SKM-1 (cell line): ENCODE results near the gene RXRA.
A peak's percentile ranks its signal among the peaks of the same experiment; 100 is the strongest.

Experiments used
- DNase-seq: peaks from one replicate; lab custom pipeline; 2025; ENCODE audit not compliant: unreplicated experiment; lab: John Stamatoyannopoulos, UW

The RXRA gene

GRCh38 chr9:134442486-134443173 is 116.4 kb downstream of the RXRA start:
- DNase-seq: no peak

DNA sequence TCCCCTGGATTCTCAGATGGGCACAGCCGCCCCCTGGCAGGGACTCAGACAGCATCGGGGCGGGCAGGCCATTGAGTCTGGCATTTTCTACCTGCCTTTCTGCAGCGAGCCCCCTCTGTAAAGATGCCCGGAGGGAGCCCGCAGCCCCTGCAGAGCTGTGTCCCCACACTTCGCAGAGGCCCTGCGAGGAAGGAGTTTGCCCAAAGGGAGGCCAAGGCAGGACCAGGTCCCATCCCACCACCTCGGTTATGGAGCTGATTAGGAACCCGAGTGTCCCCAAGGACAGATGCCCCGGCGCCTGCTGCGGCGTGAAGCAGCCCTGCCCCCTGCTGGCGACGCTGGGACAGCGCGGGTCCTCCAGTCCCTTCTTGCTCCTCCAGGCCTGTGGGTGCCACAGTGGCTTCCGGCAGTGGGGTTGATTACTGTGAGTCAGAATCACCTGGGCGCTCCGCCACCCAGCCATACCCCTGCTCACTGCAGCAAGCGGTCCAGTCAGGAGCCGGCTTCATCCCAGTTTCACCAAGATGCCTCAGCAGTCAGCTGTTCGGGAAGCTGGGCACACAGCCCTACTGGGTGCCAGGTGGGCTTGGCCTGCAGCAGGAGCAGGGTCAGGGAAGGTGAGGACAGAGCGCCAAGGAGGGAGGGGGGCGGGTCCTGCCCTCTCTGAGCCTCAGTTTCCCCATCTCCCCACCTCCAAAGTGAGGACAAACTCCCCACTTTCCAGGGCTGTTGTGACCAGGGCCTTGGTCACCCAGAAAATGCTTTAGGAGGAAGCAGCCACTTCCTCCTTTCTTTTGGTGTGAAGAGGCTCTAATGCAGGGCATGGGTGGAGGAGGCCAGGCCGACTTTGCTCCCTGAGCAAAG is 117.2 kb downstream of the RXRA start:
- DNase-seq: peak; percentile 75

DNA sequence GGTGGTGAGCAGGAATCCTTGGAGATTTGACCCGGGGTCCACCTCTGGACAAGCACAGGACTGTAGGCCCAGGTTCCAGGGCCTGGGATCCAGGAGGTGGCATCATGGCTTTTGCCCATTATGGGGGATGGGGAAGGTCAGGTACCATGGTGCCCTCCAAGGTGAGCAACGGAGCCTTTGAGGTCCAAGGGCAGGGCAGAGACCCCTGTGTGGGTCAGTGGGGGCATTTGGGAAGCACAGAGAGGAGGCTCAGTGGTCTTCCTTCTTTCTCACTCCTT is 117.7 kb downstream of the RXRA start:
- DNase-seq: no peak

GRCh38 chr9:134445000-134445399 is 118.7 kb downstream of the RXRA start:
- no peak for DNase-seq

GRCh38 chr9:134449180-134449916 is 123.1 kb downstream of the RXRA start:
- DNase-seq: peak; percentile 64

GRCh38 chr9:134451700-134452458 is 125.6 kb downstream of the RXRA start:
- no peak for DNase-seq

DNA sequence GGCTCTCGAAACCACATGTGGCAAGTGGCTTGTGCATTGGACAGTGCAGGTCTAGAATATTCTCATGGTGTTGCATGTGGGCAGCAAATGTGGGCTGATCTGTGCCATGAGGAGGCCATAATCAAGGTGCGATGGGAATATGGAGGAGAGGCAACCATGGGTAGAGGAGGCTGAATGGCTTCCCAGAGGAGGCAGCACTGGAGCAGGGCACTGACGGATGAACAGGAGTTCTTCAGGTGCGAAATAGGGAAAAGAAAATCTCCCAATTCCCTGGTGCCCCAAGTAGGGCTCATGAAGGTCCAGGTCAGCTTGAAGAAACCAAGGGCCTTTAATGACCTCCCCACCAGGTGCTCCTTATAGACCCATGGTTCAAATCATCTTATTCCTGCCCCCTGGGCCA is 126.5 kb downstream of the RXRA start:
- DNase-seq: no peak

- no peak for DNase-seq
Measured at GRCh38 chr9:134453776-134454475, 127.7 kb downstream of the RXRA start.

DNA sequence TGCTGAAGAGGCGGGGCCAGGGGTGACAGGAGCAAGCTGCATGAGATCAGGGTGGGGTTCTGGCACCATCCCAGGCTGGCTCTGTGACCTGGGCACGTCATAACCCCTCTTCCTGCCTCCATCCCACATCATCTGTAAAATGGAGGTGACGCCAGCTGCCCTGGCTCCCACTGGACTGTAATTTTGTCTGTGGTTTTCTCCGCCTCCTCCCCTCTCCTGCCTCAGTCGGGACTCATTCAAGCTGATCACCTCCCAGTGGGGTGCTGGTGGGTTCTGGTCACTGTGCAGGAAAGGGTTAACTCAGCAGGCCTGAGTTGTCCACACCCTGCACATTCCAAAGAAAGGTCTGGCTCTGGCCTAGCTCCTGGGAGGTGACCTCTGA is 128.2 kb downstream of the RXRA start:
- no peak for DNase-seq

GRCh38 chr9:134455021-134455471 is 128.8 kb downstream of the RXRA start:
- DNase-seq: no peak

GRCh38 chr9:134455537-134455933 is 129.3 kb downstream of the RXRA start:
- DNase-seq: no peak

DNA sequence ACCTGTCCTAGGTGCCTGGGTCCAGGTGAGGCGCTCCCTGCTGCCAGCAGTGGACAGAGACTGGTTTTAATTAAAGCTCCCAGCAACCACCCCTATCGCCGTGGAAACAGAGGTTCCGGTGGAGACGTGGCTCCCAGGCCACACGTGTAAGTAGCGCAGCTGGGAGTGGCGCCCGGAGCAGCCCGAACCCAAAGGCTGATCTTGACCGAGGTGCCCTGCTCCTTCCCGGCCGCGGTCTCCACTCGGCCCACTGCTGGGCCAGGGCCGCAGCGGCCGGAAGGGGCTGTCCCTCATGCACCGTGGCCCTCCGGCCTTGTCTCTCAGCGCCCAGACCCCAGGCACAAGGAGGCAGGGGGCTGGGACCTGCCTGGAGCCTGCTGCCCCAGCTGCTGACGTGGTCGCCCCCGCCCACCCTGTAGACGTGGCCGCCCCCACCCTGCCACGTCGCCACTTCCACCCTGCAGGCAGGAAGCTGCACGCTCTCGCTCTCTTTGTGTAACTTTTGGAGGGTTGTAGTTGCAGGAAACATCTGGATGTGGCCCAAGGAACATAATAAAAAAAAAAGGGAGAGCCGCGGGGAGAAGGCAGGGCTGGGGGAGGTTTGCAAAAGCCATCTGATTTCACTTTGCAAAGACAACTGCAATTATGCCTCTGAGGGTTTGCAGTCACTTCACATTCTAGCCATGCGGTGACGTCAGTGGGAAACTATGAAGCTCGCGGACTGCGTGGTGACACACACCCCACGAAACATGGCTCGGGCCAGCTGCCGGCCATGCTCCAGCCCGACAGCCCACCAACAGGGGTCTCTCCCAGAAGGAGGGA is 129.9 kb downstream of the RXRA start:
- DNase-seq: no peak

GRCh38 chr9:134456756-134457305 is 130.6 kb downstream of the RXRA start:
- DNase-seq: no peak

DNA sequence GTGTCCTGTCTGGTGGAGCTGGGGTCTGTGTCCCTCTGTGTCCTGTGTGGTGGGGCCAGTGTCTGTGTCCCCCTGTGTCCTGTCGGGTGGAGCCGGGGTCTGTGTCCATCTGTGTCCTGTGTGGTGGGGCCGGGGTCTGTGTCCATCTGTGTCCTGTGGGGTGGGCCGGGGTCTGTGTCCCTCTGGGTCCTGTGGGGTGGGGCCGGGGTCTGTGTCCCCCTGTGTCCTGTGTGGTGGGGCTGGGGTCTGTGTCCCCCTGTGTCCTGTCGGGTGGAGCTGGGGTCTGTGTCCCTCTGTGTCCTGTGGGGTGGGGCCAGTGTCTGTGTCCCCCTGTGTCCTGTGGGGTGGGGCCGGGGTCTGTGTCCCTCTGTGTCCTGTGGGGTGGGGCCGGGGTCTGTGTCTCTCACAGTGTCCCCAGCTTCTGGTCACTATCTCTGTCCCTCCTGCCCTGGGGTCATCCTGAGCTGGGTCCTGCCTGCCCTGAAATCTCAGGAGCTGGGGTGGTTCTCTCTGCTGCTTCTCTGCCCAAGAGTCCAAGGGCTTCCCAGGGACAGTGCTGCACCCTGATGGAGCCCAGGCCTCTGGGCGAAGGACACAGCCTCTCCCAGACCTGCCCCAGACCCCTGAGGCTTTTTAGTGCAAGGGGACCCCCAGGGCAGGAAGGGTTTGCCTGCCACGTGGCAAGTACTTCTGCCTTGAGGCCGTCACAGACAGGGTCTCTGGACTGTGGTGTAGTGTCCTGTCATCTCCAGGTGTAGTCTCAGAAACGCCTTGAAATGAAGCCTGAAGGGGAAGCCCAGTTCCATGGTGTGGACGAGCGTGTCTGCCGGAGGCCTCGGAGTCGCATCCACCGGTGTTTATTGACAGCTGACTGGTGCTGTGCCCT is 131.3 kb downstream of the RXRA start:
- no peak for DNase-seq

DNA sequence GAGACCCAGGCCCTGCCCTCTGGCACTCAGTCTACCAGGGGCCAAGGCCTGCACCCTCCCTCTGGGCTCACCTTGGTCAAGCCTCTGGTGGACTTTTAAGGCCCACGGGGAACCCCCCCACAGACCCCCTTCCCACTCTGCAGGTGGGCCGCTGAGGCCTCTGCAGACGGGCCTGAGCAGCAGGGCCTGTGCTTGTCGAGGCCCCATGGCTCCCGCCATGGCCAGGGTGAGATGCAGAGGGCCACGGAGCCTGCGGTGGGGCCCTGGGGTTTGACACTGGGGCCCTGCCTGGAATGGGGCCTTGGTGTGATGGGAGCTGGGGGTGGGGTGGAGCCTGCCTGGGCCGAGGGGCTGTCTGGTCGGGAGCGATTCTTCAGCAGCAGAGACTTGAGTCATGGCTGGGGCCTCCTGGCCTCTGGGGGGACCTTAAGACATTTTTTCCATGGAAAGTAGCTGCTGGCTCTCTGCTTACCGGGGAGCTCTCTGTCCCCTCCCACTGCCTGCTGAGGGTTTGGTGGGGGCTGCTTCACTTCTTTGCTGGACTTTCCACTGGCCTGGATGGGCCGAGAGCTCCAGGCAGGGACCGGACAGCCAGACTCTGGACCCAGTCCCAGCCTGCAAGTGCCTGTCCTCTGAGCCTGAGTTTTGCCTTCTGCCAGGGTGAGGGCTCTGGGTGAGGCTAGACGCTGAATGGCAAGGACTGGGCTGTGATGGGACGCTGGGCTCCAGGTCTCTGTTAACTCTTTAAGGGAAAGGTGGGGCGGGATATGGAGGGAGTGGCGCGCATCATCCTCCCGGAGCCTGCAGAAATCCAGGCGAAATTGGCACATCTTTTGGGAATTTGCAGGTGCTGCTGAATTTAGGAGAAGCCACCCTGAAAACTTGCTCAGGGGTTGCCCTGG is 132.2 kb downstream of the RXRA start:
- DNase-seq: no peak

DNA sequence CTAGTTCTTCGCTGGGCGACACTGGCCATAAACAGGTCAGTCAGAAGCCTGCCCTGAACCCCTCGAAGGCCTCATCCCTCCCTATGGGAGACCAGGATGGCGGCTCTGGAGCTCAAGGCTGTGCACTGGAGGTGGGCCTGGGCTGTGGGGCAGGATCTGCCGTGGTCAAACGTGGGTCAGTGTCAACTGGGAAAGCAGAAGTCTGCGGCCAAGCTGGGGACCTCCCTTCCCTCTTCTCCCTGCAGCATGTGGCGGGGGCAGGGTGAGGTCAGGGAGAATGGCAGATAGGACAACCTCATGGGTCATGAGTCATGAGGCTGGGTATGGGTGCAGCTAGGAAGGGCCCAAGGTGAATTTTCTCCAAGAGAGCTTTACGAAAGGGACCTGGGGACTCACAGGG is 132.9 kb downstream of the RXRA start:
- DNase-seq: peak; percentile 86

DNA sequence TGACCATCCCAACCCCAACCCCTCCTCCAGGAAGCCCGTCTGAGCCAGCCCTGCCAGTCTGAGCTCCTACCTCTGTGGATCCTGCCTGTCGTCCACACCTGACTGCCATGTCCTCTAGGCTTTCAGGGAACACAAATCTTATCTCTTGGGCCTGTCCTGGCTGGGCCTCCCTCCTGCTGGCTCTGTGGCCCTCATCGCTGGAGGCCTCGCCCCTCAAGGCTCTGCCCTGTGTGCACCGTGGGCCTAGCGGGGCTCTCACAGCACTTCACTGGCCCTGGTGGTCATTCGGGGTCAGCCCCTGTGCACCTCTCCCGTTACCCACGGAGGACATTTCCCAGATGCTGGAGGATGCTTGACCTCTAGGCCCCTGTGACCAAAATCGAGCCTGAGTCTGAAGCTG is 133.3 kb downstream of the RXRA start:
- DNase-seq: no peak
